Esophagus squamous epithelium (tissue), 4 donors: ENCODE measurements around the gene NCF1.
"Not testable (repeated sequence)": the region's sequence is repeated elsewhere in the genome, so short reads cannot be mapped to it uniquely, and the experiment has no call there.

ENCODE experiments used
- POLR2A ChIP-seq, 4 donors: fragments of 450-650 bp; IDR thresholded peaks; one replicate each; pipeline ENCODE4 v1.6.1; 2017; ENCODE audit warnings: antibody characterized with exemption in 4 of 4, mild to moderate bottlenecking in 4 of 4, moderate library complexity in 3 of 4
- TF ChIP-seq, protein P1 (sequence below), 6 experiments: fragments of 450-650 bp in 4 of 6; fragments of 200-600 bp in 2 of 6; sonication (generic) in 2 of 6; IDR thresholded peaks; one replicate each; pipeline ENCODE4 v1.5.1; 2016 to 2019; ENCODE audit warnings: antibody characterized with exemption in 6 of 6, mild to moderate bottlenecking in 4 of 6, moderate library complexity in 4 of 6

DNA sequence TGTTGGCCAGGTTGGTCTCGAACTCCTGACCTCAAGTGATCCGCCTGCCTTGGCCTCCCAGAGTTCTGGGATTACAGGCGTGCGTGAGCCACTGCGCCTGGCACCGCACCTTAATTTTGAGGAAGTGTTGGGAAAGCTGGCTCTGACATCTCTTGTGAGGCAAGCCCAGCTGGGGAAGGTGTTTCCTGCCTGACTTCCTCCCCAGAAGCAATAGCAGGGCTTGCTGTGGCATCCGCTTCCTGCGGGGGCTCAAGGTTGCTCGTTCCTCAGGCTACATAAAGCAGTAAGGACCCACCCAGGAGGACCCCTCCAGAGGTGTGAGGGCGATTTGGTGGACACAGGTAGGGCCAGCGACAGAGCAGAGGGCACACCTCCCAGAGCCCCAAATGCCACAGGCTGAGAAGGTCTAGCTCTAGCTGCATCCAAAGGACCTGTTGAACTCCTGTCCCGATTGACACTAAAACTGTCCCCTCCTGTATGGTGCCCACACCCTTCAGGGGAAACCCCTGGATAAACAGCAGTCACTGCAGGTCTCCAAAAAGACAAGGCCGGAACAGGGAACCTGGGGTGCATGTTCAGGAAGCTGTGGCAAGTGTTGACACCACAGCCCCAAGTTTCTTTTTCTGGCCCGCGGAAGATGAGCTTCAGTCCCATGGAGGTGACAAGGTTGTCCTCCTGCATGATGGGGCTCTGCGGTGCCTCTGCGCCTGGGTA lies 8.4 kb upstream of the NCF1 start:
- TF ChIP-seq, protein P1, sequence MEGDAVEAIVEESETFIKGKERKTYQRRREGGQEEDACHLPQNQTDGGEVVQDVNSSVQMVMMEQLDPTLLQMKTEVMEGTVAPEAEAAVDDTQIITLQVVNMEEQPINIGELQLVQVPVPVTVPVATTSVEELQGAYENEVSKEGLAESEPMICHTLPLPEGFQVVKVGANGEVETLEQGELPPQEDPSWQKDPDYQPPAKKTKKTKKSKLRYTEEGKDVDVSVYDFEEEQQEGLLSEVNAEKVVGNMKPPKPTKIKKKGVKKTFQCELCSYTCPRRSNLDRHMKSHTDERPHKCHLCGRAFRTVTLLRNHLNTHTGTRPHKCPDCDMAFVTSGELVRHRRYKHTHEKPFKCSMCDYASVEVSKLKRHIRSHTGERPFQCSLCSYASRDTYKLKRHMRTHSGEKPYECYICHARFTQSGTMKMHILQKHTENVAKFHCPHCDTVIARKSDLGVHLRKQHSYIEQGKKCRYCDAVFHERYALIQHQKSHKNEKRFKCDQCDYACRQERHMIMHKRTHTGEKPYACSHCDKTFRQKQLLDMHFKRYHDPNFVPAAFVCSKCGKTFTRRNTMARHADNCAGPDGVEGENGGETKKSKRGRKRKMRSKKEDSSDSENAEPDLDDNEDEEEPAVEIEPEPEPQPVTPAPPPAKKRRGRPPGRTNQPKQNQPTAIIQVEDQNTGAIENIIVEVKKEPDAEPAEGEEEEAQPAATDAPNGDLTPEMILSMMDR (IDR thresholded peaks at IDR 0.05): not testable (repeated sequence)
- not testable (repeated sequence) for TF ChIP-seq POLR2A (IDR thresholded peaks at IDR 0.05)
